Upper lobe of right lung (tissue), 1 donor: ENCODE results near the gene TAOK3. TPM values are rescaled to one million over a fixed set of nuclear protein-coding genes. Genes with fewer than 3 reads are reported as not detected.
"Not testable (repeated sequence)": the region's sequence is repeated elsewhere in the genome, so short reads cannot be mapped to it uniquely, and the experiment has no call there.

Experiments used
- ATAC-seq: fragments of 200-7000 bp; cut with Tn5 transposase; one replicate; pipeline ENCODE4 v1.9.1; 2020; ENCODE audit warnings: mild to moderate bottlenecking, moderate library complexity
- DNase-seq: peaks from one replicate; pipeline ENCODE4 v3.0.0-alpha.2; 2020
- H3K27ac ChIP-seq: fragments of 200-600 bp; one replicate; pipeline ENCODE4 v1.8.0; 2022
- H3K27me3 ChIP-seq: fragments of 200-600 bp; one replicate; pipeline ENCODE4 v1.8.0; 2022; ENCODE audit warnings: mild to moderate bottlenecking
- H3K36me3 ChIP-seq: fragments of 200-600 bp; one replicate; pipeline ENCODE4 v1.8.0; 2022
- H3K4me1 ChIP-seq: fragments of 200-600 bp; one replicate; pipeline ENCODE4 v1.8.0; 2022
- H3K4me3 ChIP-seq: fragments of 200-600 bp; one replicate; pipeline ENCODE4 v1.8.0; 2022; ENCODE audit warnings: mild to moderate bottlenecking
- H3K9me3 ChIP-seq: fragments of 200-600 bp; one replicate; pipeline ENCODE4 v1.8.0; 2022
- intact Hi-C: fragments of 100-400 bp; cut with DNase I; formaldehyde crosslinking; loops from one replicate; pipeline ENCODE4 v1.11.0; 2022
- long read RNA-seq: library from polyadenylated mRNA; unstranded; transcript quantifications from one replicate; pipeline ENCODE4 v2.0.0, GENCODE V29; 2021
- total RNA-seq: library from RNA; stranded (reverse); fragmentation: NEBNext Ultra II Directional; extraction: Animal tissue kit (Norgen Biotek cat#: 25700); gene quantifications from one replicate; pipeline ENCODE4 v1.2.1, GENCODE V29; 2021
- TF ChIP-seq, protein P1 (sequence below): fragments of 200-600 bp; IDR thresholded peaks from one replicate; pipeline ENCODE4 v1.8.0; 2022; ENCODE audit warnings: antibody characterized with exemption
- donor health status: DM: no; HTN: yes; CAD: no; lungs with severe emphysema.

The TAOK3 gene
- total RNA-seq = 64.1 TPM
- long read RNA-seq, full-length matches to known transcripts = 41 of 88 reads
- long read RNA-seq, partial matches to known transcripts = 10 of 88 reads
- long read RNA-seq, other reads (novel, unspliced or antisense) = 37 of 88 reads

DNA sequence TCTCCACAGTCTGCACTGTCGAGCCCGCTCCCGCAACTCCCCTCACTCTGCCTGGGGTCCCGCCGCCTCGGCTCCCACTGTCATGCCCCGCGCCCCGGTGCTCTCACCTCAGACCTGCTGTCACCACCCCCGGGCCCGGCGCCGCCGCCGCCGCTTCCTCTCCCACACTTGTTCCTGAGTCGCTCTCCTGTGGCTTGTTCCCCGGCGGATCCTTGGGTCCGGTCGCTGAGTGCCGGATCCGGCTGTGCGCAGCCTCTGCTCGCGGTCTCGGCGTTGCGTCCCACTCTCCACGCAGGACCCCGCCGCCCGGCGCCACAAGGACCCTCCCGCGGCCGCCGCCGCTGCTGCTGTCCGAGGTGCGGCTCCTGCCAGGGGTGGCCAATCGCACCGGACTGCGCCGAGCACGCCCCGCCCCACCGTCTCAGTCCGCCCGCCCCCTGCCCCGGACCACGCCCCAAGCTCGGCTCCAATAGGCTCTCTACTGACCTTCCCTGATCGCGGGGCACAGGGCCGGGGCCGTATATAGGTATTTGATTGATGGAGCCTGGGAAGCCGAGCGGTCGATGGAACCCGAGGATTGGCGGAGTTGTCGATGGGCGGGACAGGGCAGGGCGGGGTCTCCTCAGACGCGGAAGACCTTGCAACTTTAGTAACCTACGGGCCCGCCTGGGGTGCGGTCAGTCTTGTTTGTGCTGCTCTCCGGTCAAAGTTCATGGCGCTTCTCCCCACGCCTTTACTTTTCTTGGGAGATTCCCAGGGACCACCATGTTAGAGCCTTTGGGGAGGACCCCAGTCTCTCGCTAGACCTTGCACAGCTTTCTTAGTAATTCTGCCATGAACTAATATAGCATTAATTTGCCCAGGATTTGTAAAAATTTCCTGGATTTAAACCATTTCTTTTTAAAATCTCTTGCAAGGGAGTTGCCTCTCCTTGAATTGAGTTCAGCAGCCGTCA lies at the start of gene TAOK3:
Gene TAOK3, minus strand, starts transcription at position 367 of the 955 bp plus-strand sequence. CDS start 117,340 bp downstream, outside the sequence.
- Histone ChIP-seq H3K36me3 (no peaks in the 10 kb centered on the region), H3K4me1 (peaks cover 42% of the 10 kb centered on the region), H3K27ac (peak within 1 kb of the TSS; percentile 91), H3K27me3 (no peaks in the 10 kb centered on the region), H3K4me3 (peak within 1 kb of the TSS; percentile 86), H3K9me3 (no peaks in the 10 kb centered on the region)
- intact Hi-C loops = no loop called here
- TF ChIP-seq, protein P1, sequence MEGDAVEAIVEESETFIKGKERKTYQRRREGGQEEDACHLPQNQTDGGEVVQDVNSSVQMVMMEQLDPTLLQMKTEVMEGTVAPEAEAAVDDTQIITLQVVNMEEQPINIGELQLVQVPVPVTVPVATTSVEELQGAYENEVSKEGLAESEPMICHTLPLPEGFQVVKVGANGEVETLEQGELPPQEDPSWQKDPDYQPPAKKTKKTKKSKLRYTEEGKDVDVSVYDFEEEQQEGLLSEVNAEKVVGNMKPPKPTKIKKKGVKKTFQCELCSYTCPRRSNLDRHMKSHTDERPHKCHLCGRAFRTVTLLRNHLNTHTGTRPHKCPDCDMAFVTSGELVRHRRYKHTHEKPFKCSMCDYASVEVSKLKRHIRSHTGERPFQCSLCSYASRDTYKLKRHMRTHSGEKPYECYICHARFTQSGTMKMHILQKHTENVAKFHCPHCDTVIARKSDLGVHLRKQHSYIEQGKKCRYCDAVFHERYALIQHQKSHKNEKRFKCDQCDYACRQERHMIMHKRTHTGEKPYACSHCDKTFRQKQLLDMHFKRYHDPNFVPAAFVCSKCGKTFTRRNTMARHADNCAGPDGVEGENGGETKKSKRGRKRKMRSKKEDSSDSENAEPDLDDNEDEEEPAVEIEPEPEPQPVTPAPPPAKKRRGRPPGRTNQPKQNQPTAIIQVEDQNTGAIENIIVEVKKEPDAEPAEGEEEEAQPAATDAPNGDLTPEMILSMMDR = no peak
- DNase-seq = peak; percentile 99
- peak; percentile 96 for ATAC-seq

DNA sequence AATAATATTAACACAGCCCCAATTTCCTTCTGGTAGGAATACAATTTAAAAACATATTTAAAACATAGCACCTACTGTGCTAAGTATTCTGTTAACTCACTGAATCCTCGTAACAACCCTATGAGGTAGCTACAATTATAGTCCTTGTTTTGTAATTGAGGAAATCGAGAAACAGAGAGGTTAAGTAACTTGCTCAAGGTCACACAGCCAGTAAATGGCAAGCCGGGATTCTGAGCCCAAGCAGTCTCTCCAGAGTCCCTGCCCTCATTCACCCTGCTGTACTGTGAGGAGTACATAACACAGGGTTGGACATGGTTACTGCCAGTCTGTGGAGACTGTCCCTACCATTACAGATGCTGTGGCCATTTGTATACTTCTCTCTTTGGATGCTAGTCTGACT lies 48.0 kb upstream of the TAOK3 start:
- intact Hi-C loops = no loop called here
- no peak for ATAC-seq
- Histone ChIP-seq H3K27me3 (no peaks in the 10 kb centered on the region), H3K4me1 (no peaks in the 10 kb centered on the region), H3K9me3 (no peaks in the 10 kb centered on the region), H3K4me3 (no peak overlapping the region), H3K27ac (no peak overlapping the region), H3K36me3 (peaks cover 15% of the 10 kb centered on the region)
- TF ChIP-seq, protein P1 = no peak
- no peak for DNase-seq

DNA sequence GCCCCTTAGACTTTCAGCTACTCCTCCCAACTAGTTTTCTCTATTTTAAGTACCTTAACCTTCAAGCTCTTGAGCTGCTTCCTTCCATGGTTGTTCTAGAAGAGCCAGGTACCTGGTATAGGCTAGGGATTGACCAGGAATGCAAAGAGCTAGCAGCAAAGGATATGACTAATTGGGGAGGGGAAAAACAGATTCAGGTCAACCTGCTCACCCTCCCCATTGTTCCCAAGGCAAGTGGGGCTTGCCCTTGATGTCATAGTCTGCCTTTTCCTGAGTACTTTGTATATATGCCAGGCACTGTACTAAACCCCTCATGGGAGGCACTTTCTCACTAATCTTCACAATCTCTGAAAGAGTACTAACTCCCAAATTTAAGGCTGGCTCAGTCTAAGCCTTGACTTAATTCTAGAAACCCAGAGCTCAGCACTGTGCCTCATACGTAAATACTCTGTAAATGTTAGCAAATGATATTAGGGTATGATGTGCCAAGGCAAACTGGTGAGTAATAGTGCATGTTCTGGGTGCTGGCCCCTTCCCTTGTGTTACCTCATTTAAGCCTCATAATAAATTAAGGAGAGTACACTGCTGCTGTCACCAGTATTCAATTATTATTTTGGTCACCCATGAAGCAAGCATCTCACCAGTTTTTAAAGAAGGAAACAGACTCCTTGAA lies 45.8 kb upstream of the TAOK3 start:
- TF ChIP-seq, protein P1 = no peak
- Histone ChIP-seq H3K27me3 (no peaks in the 10 kb centered on the region), H3K36me3 (peaks cover 36% of the 10 kb centered on the region), H3K27ac (no peak overlapping the region), H3K4me3 (no peak overlapping the region), H3K4me1 (no peaks in the 10 kb centered on the region), H3K9me3 (no peaks in the 10 kb centered on the region)
- ATAC-seq (no peak), DNase-seq (no peak)
- intact Hi-C loops = no loop called here

DNA sequence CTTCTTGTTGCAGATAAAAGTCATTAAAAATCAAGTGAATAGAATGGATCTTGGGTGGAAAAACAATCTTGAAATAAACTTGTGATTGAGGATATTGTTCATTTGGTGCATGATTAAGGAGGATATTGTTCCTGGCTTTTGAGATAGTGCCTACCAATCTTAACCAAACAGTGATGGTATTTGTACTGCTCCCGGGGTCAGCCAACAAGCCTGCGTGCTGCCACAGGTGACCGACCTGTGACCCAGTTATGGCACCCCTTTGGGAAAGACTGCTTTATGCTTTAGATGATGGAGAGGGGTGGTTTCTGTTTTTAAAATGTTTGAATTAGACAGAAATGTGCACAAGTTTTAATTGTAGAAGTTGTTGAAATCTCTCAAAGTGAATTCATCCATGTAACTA lies 45.2 kb upstream of the TAOK3 start:
- Histone ChIP-seq H3K4me3 (no peak overlapping the region), H3K36me3 (peaks cover 41% of the 10 kb centered on the region), H3K4me1 (no peaks in the 10 kb centered on the region), H3K27me3 (no peaks in the 10 kb centered on the region), H3K9me3 (no peaks in the 10 kb centered on the region), H3K27ac (no peak overlapping the region)
- DNase-seq = no peak
- ATAC-seq = no peak
- intact Hi-C loops = no loop called here
- TF ChIP-seq, protein P1 = no peak

DNA sequence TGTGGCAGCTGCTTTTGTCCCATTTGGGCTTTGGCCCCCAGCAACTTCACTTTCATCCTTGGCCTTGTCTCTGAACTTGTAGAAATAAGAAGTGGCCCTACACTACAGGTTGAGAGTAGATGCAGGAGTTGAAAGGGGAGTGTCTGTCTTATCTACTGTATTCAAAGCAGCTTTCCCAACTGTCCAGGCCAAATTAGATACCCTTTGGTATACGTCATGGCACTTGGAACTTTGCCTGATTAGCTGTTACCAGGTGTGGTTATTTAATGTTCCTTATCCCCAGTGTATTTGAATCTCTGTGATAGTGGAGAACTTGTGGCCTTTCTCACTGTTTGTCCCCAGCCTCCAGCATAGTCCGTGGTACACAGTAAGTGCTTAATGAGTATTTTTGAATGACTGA lies 37.1 kb upstream of the TAOK3 start:
- H3K4me3 ChIP-seq = no peak overlapping the region
- peaks cover 69% of the 10 kb centered on the region for H3K36me3 ChIP-seq
- ATAC-seq = no peak

DNA sequence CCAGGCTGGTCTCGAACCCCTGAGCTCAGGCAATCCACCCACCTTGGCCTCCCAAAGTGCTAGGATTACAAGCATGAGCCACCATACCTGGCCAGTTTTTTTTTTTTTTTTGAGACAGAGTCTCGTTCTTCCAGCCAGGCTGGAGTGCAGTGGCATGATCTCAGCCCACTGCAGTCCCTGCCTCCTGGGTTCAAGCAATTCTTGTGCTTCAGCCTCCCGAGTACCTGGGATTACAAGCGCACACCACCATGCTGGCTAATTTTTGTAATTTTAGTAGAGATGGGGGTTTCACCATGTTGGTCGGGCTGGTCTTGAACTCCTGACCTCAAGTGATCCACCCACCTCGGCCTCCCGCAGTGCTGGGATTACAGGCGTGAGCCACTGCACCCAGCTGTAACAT lies 35.5 kb upstream of the TAOK3 start:
- H3K9me3 ChIP-seq, DNase-seq, intact Hi-C loops, ATAC-seq, H3K4me3 ChIP-seq, H3K4me1 ChIP-seq, H3K27me3 ChIP-seq, H3K27ac ChIP-seq: not testable (repeated sequence)
- peaks cover 68% of the 10 kb centered on the region for H3K36me3 ChIP-seq

More for the DNA sequence above, 37.1 kb upstream of the TAOK3 start:
- no peaks in the 10 kb centered on the region for H3K4me1 ChIP-seq
- H3K9me3 ChIP-seq = no peaks in the 10 kb centered on the region
- H3K27me3 ChIP-seq = no peaks in the 10 kb centered on the region
- no peak for DNase-seq
- no peak overlapping the region for H3K27ac ChIP-seq
- TF ChIP-seq, protein P1 = no peak
- intact Hi-C loops = no loop called here
